Colonic mucosa (tissue), 4 donors: ENCODE measurements around the gene ECHDC3. TPM values are rescaled to one million over a fixed set of nuclear protein-coding genes. Genes with fewer than 3 reads are reported as not detected.

Experiments used
- DNase-seq: peaks from one replicate; pipeline ENCODE4 v3.0.0-alpha.2; 2020
- H3K27ac ChIP-seq: fragments of 200-600 bp; one replicate; pipeline ENCODE4 v1.8.0; 2021
- H3K27me3 ChIP-seq: fragments of 200-600 bp; one replicate; pipeline ENCODE4 v1.8.0; 2021
- H3K36me3 ChIP-seq: fragments of 200-600 bp; one replicate; pipeline ENCODE4 v1.8.0; 2021
- H3K4me1 ChIP-seq: fragments of 200-600 bp; one replicate; pipeline ENCODE4 v1.8.0; 2021; ENCODE audit warnings: mild to moderate bottlenecking
- H3K4me3 ChIP-seq: fragments of 200-600 bp; one replicate; pipeline ENCODE4 v1.8.0; 2021
- H3K9ac ChIP-seq, 2 donors: one replicate each; pipeline ENCODE4 v1.7.0; 2013; ENCODE audit warnings: control low read depth in 2 of 2, low read depth in 2 of 2, low read length in 2 of 2
- H3K9me3 ChIP-seq: fragments of 200-600 bp; one replicate; pipeline ENCODE4 v1.8.0; 2021
- intact Hi-C: fragments of 100-400 bp; cut with DNase I; formaldehyde crosslinking; loops from one replicate; pipeline ENCODE4 v1.14.1; 2022
- total RNA-seq, 2 donors: library from RNA; stranded (reverse); fragmentation: NEBNext Ultra II Directional in 1 of 2; extraction: Animal tissue kit (Norgen Biotek cat#: 25700) in 1 of 2; gene quantifications; one replicate each; pipeline ENCODE4 v1.2.1, GENCODE V29; 2021
- TF ChIP-seq, protein P1 (sequence below): fragments of 200-600 bp; IDR thresholded peaks from one replicate; pipeline ENCODE4 v1.8.0; 2022; ENCODE audit warnings: antibody characterized with exemption, mild to moderate bottlenecking
- donor health status: healthy.
- donor health status: DM: no; HTN: no; CAD: no.
- donor health status: DM: no; HTN: no; CAD: no.

ECHDC3 gene
- total RNA-seq, 2 donors from 2014 or later: 14.0 to 17.6 TPM

DNA sequence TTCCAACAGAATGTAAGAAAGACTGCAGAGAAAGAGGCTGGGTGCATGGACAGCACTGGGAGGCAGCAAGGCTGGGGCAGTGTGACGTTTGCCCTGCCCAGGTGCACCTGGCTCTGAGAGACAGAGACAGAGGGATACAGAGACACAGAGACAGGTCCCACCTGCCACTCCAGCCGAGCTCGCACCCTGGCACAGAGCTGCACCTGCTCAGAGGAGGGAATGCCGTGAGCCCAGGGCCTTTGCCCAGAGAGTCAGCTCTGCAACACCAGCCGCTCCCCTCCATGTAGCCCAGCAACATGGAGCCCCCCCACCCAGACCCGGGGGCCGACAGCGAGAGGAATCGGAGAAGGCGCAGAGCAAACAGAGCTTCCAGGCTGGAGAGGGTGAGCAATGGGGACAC is 45.7 kb downstream of the ECHDC3 start:
- TF ChIP-seq, protein P1, sequence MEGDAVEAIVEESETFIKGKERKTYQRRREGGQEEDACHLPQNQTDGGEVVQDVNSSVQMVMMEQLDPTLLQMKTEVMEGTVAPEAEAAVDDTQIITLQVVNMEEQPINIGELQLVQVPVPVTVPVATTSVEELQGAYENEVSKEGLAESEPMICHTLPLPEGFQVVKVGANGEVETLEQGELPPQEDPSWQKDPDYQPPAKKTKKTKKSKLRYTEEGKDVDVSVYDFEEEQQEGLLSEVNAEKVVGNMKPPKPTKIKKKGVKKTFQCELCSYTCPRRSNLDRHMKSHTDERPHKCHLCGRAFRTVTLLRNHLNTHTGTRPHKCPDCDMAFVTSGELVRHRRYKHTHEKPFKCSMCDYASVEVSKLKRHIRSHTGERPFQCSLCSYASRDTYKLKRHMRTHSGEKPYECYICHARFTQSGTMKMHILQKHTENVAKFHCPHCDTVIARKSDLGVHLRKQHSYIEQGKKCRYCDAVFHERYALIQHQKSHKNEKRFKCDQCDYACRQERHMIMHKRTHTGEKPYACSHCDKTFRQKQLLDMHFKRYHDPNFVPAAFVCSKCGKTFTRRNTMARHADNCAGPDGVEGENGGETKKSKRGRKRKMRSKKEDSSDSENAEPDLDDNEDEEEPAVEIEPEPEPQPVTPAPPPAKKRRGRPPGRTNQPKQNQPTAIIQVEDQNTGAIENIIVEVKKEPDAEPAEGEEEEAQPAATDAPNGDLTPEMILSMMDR: no peak
- Histone ChIP-seq H3K4me1 (no peaks in the 10 kb centered on the region), H3K27ac (no peak overlapping the region), H3K9me3 (no peaks in the 10 kb centered on the region), H3K9ac (no peak overlapping the region), H3K27me3 (no peaks in the 10 kb centered on the region), H3K36me3 (no peaks in the 10 kb centered on the region), H3K4me3 (no peak overlapping the region)
- intact Hi-C loops: loop anchor here (5.0 kb wide), 1 partner anchor 194 kb away; no protein-coding TSS in a partner anchor
- DNase-seq: no peak

DNA sequence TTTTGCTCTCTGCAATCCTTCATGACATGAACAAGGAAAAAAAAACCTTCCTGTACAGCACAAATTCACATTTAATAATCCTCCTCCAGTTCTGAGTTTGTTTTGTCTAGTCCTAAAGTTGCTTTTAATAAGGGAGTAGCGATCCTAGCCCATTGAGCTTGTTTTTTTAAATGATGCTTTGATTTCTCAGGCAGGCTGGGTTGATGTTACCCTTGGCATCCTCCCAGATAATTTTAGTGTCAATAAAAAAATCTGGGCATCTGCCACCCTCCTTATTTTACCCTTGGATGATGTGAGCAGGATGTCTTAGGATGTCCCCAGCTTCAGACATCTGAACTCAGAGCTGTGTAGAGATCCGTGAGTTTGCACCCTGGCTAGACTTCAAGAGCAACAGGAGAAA is 47.1 kb downstream of the ECHDC3 start:
- no peaks in the 10 kb centered on the region for H3K36me3 ChIP-seq
- H3K27me3 ChIP-seq: no peaks in the 10 kb centered on the region
- no peak overlapping the region for H3K27ac ChIP-seq
- no peak overlapping the region for H3K4me3 ChIP-seq
- TF ChIP-seq, protein P1: no peak
- no peaks in the 10 kb centered on the region for H3K9me3 ChIP-seq
- DNase-seq: no peak
- intact Hi-C loops: loop anchor here (5.0 kb wide), 1 partner anchor 193 kb away; no protein-coding TSS in a partner anchor
- no peak overlapping the region for H3K9ac ChIP-seq
- H3K4me1 ChIP-seq: no peaks in the 10 kb centered on the region

DNA sequence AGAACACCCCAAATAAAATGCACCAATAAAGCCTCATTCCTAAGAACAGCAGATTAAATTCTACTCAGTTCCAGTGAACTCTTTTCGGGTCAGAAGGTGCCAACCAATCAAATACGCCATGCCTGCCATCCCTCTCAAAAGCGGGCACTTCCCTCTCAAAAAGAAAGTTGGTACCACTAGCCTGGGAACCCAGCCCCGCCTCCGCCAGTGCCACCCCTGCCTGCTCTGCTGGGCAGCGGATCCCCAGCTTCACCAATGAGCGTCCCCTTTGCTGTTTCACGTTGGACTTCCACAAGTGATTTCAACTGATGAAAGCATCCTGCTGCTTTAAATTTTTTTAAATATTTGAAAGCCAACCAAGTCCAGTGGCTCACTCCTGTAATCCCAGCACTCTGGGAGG is 47.8 kb downstream of the ECHDC3 start:
- Histone ChIP-seq H3K36me3 (no peaks in the 10 kb centered on the region), H3K27me3 (no peaks in the 10 kb centered on the region), H3K4me1 (no peaks in the 10 kb centered on the region), H3K9me3 (no peaks in the 10 kb centered on the region), H3K4me3 (no peak overlapping the region), H3K9ac (no peak overlapping the region), H3K27ac (no peak overlapping the region)
- TF ChIP-seq, protein P1: no peak
- DNase-seq: no peak
- intact Hi-C loops: loop anchor here (5.0 kb wide), 1 partner anchor 192 kb away; no protein-coding TSS in a partner anchor

DNA sequence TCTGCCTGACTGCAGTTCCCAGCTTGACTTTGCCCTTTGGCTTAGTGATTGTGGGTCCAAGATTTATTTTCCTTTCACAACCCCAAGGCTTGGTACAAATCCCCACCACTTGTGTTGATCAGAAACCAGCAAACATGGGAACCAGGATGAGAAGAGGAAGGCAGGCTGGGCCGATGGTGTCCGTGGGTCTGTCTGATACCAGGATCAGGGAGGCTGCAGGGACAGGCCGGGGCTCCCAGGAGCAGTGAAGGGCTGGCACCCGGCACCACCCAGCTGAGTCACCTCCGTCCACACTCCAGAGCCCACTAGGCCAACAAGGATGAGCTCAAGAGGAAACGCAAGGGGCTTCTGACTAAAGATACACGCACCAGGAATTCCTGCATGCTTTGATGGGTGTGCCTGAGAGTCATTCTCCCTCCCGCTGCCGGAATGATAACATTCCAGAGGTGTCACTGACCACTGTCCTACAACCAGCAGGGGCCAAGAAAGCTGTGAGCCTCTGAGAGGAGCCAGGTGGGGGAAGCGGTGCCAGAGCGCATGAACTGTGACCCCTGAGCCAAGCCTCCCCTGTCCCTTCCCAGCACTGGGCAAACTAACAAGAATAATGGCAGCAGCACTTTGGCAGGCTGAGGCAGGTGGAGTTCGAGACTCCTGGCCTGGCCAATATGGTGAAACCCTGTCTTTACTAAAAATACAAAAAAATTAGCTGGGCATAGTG is 51.7 kb downstream of the ECHDC3 start:
- Histone ChIP-seq H3K4me3 (no peak overlapping the region), H3K9me3 (no peaks in the 10 kb centered on the region), H3K4me1 (no peaks in the 10 kb centered on the region), H3K36me3 (no peaks in the 10 kb centered on the region), H3K27ac (no peak overlapping the region), H3K9ac (no peak overlapping the region), H3K27me3 (no peaks in the 10 kb centered on the region)
- DNase-seq: no peak
- intact Hi-C loops: no loop called here
- TF ChIP-seq, protein P1: no peak

DNA sequence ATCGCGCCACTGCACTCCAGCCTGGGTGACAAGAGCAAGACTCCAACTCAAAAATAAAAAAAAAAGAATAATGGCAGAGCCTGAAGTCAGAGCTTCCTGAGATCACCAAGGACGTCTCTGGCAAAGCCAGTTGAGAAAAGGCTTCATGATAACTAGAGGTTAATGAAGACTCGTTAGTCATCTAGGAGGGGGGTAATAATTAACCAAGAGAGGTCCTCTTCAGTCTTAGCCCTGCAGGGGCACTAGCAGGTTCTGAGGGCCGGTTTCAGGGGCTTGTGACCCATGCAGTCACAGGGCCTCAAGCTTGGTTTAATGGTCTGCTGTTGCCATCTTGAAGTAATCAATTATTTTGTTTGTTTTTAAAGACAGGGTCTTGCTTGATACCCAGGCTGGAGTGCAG is 52.4 kb downstream of the ECHDC3 start:
- Histone ChIP-seq H3K27me3 (no peaks in the 10 kb centered on the region), H3K9ac (no peak overlapping the region), H3K4me1 (no peaks in the 10 kb centered on the region), H3K4me3 (no peak overlapping the region), H3K27ac (no peak overlapping the region), H3K36me3 (no peaks in the 10 kb centered on the region), H3K9me3 (no peaks in the 10 kb centered on the region)
- DNase-seq: no peak
- TF ChIP-seq, protein P1: no peak
- intact Hi-C loops: no loop called here
